A673 (cell line): ENCODE results near the gene RELN. TPM values are rescaled to one million over a fixed set of nuclear protein-coding genes. Genes with fewer than 3 reads are reported as not detected.
"Not testable (repeated sequence)": the region's sequence is repeated elsewhere in the genome, so short reads cannot be mapped to it uniquely, and the experiment has no call there.

Source experiments
- BruUV-seq: library from RNA; stranded (reverse); fragments of 400-500 nt; replicated peaks from 2 replicates; lab custom pipeline; 2021; lab: Mats Ljungman, UMichigan
- CTCF ChIA-PET: fragments of 300-600 bp; sonication (Branson Sonifier 250); formaldehyde crosslinking; loops from one replicate; lab custom pipeline; 2022; ENCODE audit warnings: antibody characterized with exemption; lab: Charles Lee
- POLR2A ChIA-PET: fragments of 300-600 bp; sonication (Branson Sonifier 250); formaldehyde crosslinking; loops from one replicate; lab custom pipeline; 2022; ENCODE audit warnings: antibody characterized with exemption; ENCODE audit not compliant: low non-redundant PET; lab: Charles Lee
- DNase-seq: peaks from one replicate; pipeline ENCODE4 v3.0.0-alpha.2; 2015; ENCODE audit warnings: low spot score
- H3K27ac ChIP-seq: fragments of 200-600 bp; sonication (generic); 2 replicates; pipeline ENCODE4 v1.5.1; 2016; ENCODE audit warnings: mixed run types, low read depth, mild to moderate bottlenecking, mixed read lengths, antibody characterized with exemption, low read length; ENCODE audit not compliant: poor library complexity, severe bottlenecking
- H3K27me3 ChIP-seq: fragments of 200-600 bp; sonication (generic); replicated peaks from 2 replicates; pipeline ENCODE4 v1.6.1; 2017; ENCODE audit warnings: mixed run types, low read depth, mild to moderate bottlenecking, mixed read lengths, antibody characterized with exemption, low read length; ENCODE audit not compliant: insufficient read depth, poor library complexity
- H3K36me3 ChIP-seq: fragments of 200-600 bp; sonication (generic); 2 replicates; pipeline ENCODE4 v1.6.1; 2016; ENCODE audit warnings: mixed run types, mild to moderate bottlenecking, mixed read lengths, antibody characterized with exemption, low read length; ENCODE audit not compliant: insufficient read depth, poor library complexity, severe bottlenecking
- H3K4me1 ChIP-seq: fragments of 200-600 bp; sonication (generic); 2 replicates; pipeline ENCODE4 v1.6.1; 2017; ENCODE audit warnings: mixed run types, mild to moderate bottlenecking, mixed read lengths, antibody characterized with exemption, low read length; ENCODE audit not compliant: insufficient read depth, poor library complexity, severe bottlenecking
- H3K4me3 ChIP-seq: fragments of 200-600 bp; sonication (generic); 2 replicates; pipeline ENCODE4 v1.5.1; 2016; ENCODE audit warnings: low read depth, mixed run types, mild to moderate bottlenecking, mixed read lengths, low read length; ENCODE audit not compliant: poor library complexity, severe bottlenecking
- H3K9me3 ChIP-seq: fragments of 200-600 bp; sonication (generic); 2 replicates; pipeline ENCODE4 v1.6.1; 2016; ENCODE audit warnings: mixed run types, low read depth, mild to moderate bottlenecking, mixed read lengths, antibody characterized with exemption, low read length; ENCODE audit not compliant: poor library complexity, severe bottlenecking
- EZH2 ChIP-seq: fragments of 200-600 bp; sonication (generic); IDR thresholded peaks from 2 replicates; pipeline ENCODE4 v1.6.1; 2017; ENCODE audit warnings: borderline replicate concordance, low read depth, mild to moderate bottlenecking, mixed read lengths, antibody characterized with exemption, low read length; ENCODE audit not compliant: poor library complexity, severe bottlenecking
- intact Hi-C: fragments of 100-400 bp; cut with micrococcal nuclease; formaldehyde crosslinking; loops from one replicate; pipeline ENCODE4 v1.10.0; 2022; ENCODE audit not compliant: unreplicated experiment
- total RNA-seq: library from RNA; stranded (reverse); gene quantifications from 2 replicates; pipeline ENCODE4 v1.2.3, GENCODE V29; 2021
- TF ChIP-seq, protein P1 (sequence below): fragments of 300-800, 200-600 bp; sonication (generic); conservative IDR thresholded peaks from 2 replicates; pipeline ENCODE4 v1.5.1; 2017; ENCODE audit warnings: low read depth, mild to moderate bottlenecking, antibody characterized with exemption, low read length, moderate library complexity, mixed read lengths

RELN gene
- total RNA-seq, 1 experiment from 2014 or later, result not detected

- H3K27me3 ChIP-seq, result peaks cover 47% of the 10 kb centered on the region
- POLR2A ChIA-PET, result no interaction called here
- H3K9me3 ChIP-seq, result no peaks in the 10 kb centered on the region
- H3K27ac ChIP-seq, result no peak overlapping the region
- no peak overlapping the region for H3K4me3 ChIP-seq
- TF ChIP-seq, protein P1, sequence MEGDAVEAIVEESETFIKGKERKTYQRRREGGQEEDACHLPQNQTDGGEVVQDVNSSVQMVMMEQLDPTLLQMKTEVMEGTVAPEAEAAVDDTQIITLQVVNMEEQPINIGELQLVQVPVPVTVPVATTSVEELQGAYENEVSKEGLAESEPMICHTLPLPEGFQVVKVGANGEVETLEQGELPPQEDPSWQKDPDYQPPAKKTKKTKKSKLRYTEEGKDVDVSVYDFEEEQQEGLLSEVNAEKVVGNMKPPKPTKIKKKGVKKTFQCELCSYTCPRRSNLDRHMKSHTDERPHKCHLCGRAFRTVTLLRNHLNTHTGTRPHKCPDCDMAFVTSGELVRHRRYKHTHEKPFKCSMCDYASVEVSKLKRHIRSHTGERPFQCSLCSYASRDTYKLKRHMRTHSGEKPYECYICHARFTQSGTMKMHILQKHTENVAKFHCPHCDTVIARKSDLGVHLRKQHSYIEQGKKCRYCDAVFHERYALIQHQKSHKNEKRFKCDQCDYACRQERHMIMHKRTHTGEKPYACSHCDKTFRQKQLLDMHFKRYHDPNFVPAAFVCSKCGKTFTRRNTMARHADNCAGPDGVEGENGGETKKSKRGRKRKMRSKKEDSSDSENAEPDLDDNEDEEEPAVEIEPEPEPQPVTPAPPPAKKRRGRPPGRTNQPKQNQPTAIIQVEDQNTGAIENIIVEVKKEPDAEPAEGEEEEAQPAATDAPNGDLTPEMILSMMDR, result no peak
- no peaks in the 10 kb centered on the region for H3K4me1 ChIP-seq
- intact Hi-C loops, result no loop called here
- CTCF ChIA-PET, result no interaction called here
- BruUV-seq, result no TSS peak
- DNase-seq, result no peak
- H3K36me3 ChIP-seq, result no peaks in the 10 kb centered on the region
Observed at GRCh38 chr7:103905997-103906396, 83.5 kb downstream of the RELN start.

DNA sequence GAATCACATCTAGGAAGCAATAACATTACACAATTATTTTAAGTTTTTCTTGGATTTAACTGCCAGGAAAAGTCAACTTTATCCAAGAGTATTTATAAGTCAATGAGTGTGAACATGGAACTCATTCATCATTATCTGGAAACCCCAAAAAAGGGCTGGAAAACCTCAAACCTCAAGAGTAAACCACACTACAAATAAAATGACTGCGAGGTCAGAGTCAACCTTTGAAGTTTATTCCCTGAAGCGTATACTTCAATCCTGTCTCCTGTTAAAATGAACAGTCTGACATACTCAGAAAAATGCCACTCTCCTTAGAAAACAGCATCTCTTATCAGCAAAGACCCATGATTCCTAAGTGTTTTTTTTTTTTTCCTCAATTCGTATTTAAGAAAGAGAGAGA lies 86.5 kb downstream of the RELN start:
- CTCF ChIA-PET, result no interaction called here
- Histone ChIP-seq H3K36me3 (no peaks in the 10 kb centered on the region), H3K4me3 (no peak overlapping the region), H3K4me1 (no peaks in the 10 kb centered on the region), H3K9me3 (no peaks in the 10 kb centered on the region), H3K27ac (no peak overlapping the region), H3K27me3 (peaks cover 58% of the 10 kb centered on the region)
- POLR2A ChIA-PET, result no interaction called here
- intact Hi-C loops, result no loop called here
- DNase-seq, result no peak
- no TSS peak for BruUV-seq
- no peak for TF ChIP-seq EZH2
- TF ChIP-seq, protein P1, result no peak

- H3K9me3 ChIP-seq, BruUV-seq, H3K36me3 ChIP-seq, POLR2A ChIA-PET, DNase-seq, H3K4me3 ChIP-seq, H3K27ac ChIP-seq, H3K4me1 ChIP-seq, CTCF ChIA-PET, intact Hi-C loops: not testable (repeated sequence)
- H3K27me3 ChIP-seq, result peaks cover 51% of the 10 kb centered on the region
Observed at GRCh38 chr7:103896826-103897225, 92.6 kb downstream of the RELN start.

GRCh38 chr7:103894656-103895596 lies 94.5 kb downstream of the RELN start:
- no TSS peak for BruUV-seq
- no peak for DNase-seq
- Histone ChIP-seq H3K4me1 (no peaks in the 10 kb centered on the region), H3K27ac (no peak overlapping the region), H3K9me3 (no peaks in the 10 kb centered on the region), H3K36me3 (no peaks in the 10 kb centered on the region), H3K27me3 (peaks cover 45% of the 10 kb centered on the region), H3K4me3 (no peak overlapping the region)
- POLR2A ChIA-PET, result no interaction called here
- CTCF ChIA-PET, result no interaction called here
- intact Hi-C loops, result no loop called here
- no peak for TF ChIP-seq EZH2
- TF ChIP-seq, protein P1, result no peak
